Stimulated activated naive B cell treated with anti-CD40 and anti-IgM and Interleukin-4, amounts not matched to agents 10 μg/mL and 1 μg/mL and 100 μg/mL, for 72 hours (primary cell): ENCODE measurements around the gene HOXB8.
A peak's percentile ranks its signal among the peaks of the same experiment; 100 is the strongest.

Source experiments
- ATAC-seq, 2 donors: fragments of 150-1000 bp; cut with Tn5 transposase; replicated peaks; 2 replicates each; pipeline ENCODE4 v1.10.0; 2021; ENCODE audit warnings: moderate library complexity in 1 of 2
- DNase-seq: peaks from one replicate; pipeline ENCODE4 v3.0.0; 2021
- H3K27ac Mint-ChIP-seq: one replicate; pipeline ENCODE4 v1.8.0; 2022; ENCODE audit warnings: mild to moderate bottlenecking, mixed read lengths
- H3K27me3 Mint-ChIP-seq, 2 donors: one replicate each; pipeline ENCODE4 v1.8.0; 2022; ENCODE audit warnings: mixed read lengths in 2 of 2
- H3K36me3 Mint-ChIP-seq, 2 donors: one replicate each; pipeline ENCODE4 v1.8.0; 2022; ENCODE audit warnings: mixed read lengths in 2 of 2, mild to moderate bottlenecking in 1 of 2
- H3K4me1 Mint-ChIP-seq, 2 donors: one replicate each; pipeline ENCODE4 v1.8.0; 2022; ENCODE audit warnings: mixed read lengths in 2 of 2, mild to moderate bottlenecking in 1 of 2
- H3K4me3 Mint-ChIP-seq, 2 donors: one replicate each; pipeline ENCODE4 v1.8.0; 2022; ENCODE audit warnings: mild to moderate bottlenecking in 2 of 2, mixed read lengths in 2 of 2, moderate library complexity in 1 of 2
- H3K9me3 Mint-ChIP-seq, 2 donors: one replicate each; pipeline ENCODE4 v1.8.0; 2022; ENCODE audit warnings: mixed read lengths in 2 of 2, mild to moderate bottlenecking in 1 of 2

HOXB8 gene

GRCh38 chr17:48622857-48623256 is 7.8 kb upstream of the HOXB8 start:
- no peaks in the 10 kb centered on the region for H3K36me3 Mint-ChIP-seq
- H3K9me3 Mint-ChIP-seq = no peaks in the 10 kb centered on the region
- ATAC-seq = no peak
- no peak overlapping the region for H3K4me3 Mint-ChIP-seq
- DNase-seq = no peak
- no peak overlapping the region for H3K27ac Mint-ChIP-seq
- H3K27me3 Mint-ChIP-seq = peaks cover 71 to 95% of the 10 kb centered on the region in 2 donors
- H3K4me1 Mint-ChIP-seq = peaks cover 17 to 38% of the 10 kb centered on the region in 2 donors

GRCh38 chr17:48621410-48622392 is 6.6 kb upstream of the HOXB8 start:
- H3K9me3 Mint-ChIP-seq = no peaks in the 10 kb centered on the region
- no peak overlapping the region for H3K27ac Mint-ChIP-seq
- no peak for DNase-seq
- H3K27me3 Mint-ChIP-seq = peaks cover 73 to 95% of the 10 kb centered on the region in 2 donors
- ATAC-seq = no peak
- no peak overlapping the region for H3K4me3 Mint-ChIP-seq
- peaks cover 16 to 44% of the 10 kb centered on the region in 2 donors for H3K4me1 Mint-ChIP-seq
- H3K36me3 Mint-ChIP-seq = no peaks in the 10 kb centered on the region

- no peak overlapping the region for H3K4me3 Mint-ChIP-seq
- ATAC-seq (no peak), DNase-seq (no peak)
- no peaks in the 10 kb centered on the region for H3K36me3 Mint-ChIP-seq
- H3K27me3 Mint-ChIP-seq = peaks cover 71 to 94% of the 10 kb centered on the region in 2 donors
- H3K9me3 Mint-ChIP-seq = no peaks in the 10 kb centered on the region
- H3K4me1 Mint-ChIP-seq = peaks cover 12 to 34% of the 10 kb centered on the region in 2 donors
- H3K27ac Mint-ChIP-seq = no peak overlapping the region
Measured at GRCh38 chr17:48620461-48621139, 5.5 kb upstream of the HOXB8 start.

DNA sequence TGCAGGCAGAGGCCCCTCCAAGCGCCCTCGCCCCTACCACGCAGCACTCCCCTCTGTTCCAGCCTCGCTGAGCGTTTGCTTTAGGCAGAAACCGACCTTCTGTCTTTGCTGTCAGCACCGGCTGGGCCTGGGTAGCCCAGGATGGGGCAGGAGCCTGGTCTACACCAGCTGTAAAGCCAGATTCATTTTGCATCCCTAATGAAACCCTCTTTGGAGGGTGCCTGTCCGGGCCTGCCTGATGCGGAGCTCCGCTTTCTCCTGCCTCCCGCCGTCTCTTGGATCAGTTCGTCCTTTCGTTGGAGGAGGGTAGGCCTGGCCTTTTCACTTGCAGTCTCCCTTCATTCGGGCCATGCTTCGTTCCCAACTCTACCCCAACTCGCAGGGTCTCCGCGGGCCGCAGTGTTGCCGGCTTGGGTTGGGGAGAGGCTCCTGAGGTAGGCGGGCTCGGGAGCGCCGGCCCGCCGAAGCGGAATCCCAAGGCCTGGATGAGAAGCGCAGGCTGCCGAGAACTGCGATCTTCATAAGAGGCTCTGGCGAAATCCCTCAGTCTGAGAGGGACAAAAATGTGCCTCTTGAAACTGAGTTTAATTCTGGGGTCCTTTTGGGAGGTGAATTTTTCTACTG is 4.8 kb upstream of the HOXB8 start:
- H3K27me3 Mint-ChIP-seq = peaks cover 74 to 96% of the 10 kb centered on the region in 2 donors
- ATAC-seq = no peak
- no peak for DNase-seq
- H3K4me3 Mint-ChIP-seq = peak overlapping the region in 1 of 2 donors; percentile 49
- peaks cover 12 to 33% of the 10 kb centered on the region in 2 donors for H3K4me1 Mint-ChIP-seq
- H3K36me3 Mint-ChIP-seq = peaks cover 0 to 3% of the 10 kb centered on the region in 2 donors
- H3K9me3 Mint-ChIP-seq = no peaks in the 10 kb centered on the region
- H3K27ac Mint-ChIP-seq = peak overlapping the region; percentile 92

GRCh38 chr17:48618256-48618896 is 3.3 kb upstream of the HOXB8 start:
- peak; percentile 70 for DNase-seq
- peak; percentile 55 to 63 for ATAC-seq
- Mint-ChIP-seq H3K27me3 (peaks cover 85 to 97% of the 10 kb centered on the region in 2 donors), H3K4me1 (peaks cover 21 to 49% of the 10 kb centered on the region in 2 donors), H3K9me3 (no peaks in the 10 kb centered on the region), H3K36me3 (peaks cover 0 to 7% of the 10 kb centered on the region in 2 donors), H3K4me3 (peak overlapping the region; percentile 12 to 44), H3K27ac (peak overlapping the region; percentile 73)

DNA sequence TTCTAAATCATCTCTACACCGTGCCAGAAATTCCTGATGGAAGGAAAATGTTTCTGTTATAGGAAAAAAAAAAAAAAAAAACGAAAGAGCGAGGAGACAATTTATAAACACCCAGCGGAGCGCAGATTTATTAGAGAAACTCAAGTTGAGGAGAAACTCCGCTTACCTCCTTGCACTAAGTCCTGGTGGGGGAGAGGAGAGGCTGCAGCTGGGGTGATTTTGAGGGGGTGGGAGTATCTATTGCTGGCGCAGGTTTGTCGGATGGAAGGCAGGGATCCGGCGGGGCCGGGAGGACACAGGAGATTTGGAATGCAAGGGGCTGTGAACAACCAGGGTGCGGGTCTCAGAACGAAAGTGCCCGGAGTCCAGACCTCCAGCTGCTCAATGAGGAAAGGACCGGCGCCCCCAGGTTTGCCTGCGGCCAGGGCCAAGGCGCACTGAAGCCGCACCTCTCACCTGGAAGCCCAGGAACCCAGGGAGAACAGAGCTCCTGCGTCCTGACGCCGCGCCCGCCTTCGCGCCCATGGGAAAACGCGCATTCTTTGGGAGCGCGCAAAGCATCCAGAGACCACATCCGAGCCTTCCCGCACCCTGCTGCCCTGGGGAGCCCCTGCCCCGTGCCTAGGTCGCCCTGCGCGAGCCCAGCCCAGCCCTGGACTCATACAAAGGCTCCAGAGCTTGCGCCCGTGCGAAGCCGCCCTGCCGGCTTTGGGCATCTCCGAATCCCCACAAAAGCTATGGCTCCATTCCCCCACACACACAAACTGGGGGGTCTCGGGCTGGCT is 2.6 kb upstream of the HOXB8 start:
- no peak for ATAC-seq
- Mint-ChIP-seq H3K4me1 (peaks cover 25 to 56% of the 10 kb centered on the region in 2 donors), H3K27me3 (peaks cover 84 to 97% of the 10 kb centered on the region in 2 donors), H3K27ac (peak overlapping the region; percentile 73), H3K9me3 (no peaks in the 10 kb centered on the region), H3K4me3 (no peak overlapping the region), H3K36me3 (peaks cover 0 to 7% of the 10 kb centered on the region in 2 donors)
- no peak for DNase-seq

DNA sequence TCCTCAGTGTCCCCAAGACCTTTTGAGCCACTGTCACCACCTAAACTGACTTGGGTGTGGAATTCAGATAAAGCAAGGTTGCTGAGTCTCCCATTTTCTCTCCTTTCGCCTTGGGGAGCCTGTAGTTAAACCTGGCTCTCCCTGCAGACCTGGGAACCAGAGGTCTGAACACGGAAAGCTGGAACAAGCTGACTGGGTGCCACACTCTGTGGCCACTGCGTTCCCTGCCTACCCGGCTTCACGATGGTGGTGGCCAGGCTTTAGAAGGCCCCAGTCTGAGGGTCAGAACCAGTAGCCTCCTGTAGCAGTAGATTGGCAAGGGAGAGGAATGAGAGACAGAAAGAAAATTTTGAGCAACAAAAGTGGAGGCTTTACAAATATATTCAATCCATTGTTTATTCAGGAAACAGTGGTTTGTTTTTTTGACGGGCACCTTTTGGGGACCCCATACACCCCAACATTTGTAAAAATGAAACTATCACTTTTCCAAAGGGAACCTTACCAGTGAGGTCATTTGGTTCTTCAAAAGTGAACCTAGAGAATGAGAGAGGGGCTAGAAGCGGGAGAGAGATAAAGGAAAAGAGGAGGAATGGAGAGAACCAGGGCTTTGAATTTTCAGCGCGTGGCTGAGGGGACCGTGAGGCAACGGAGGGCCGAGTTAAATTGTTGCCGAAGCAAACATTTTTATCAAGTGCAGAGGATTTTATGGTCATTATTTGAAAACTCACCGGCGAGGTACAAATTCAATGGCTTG is 1.8 kb upstream of the HOXB8 start:
- ATAC-seq (no peak), DNase-seq (no peak)
- H3K4me3 Mint-ChIP-seq = peak overlapping the region in 1 of 2 donors; percentile 26
- H3K27me3 Mint-ChIP-seq = peaks cover 81 to 96% of the 10 kb centered on the region in 2 donors
- no peak overlapping the region for H3K27ac Mint-ChIP-seq
- H3K9me3 Mint-ChIP-seq = no peaks in the 10 kb centered on the region
- H3K4me1 Mint-ChIP-seq = peaks cover 29 to 64% of the 10 kb centered on the region in 2 donors
- peaks cover 0 to 7% of the 10 kb centered on the region in 2 donors for H3K36me3 Mint-ChIP-seq

GRCh38 chr17:48615963-48616716 is 1.0 kb upstream of the HOXB8 start:
- Mint-ChIP-seq H3K4me1 (peaks cover 34 to 71% of the 10 kb centered on the region in 2 donors), H3K4me3 (peak overlapping the region in 1 of 2 donors; percentile 29), H3K36me3 (peaks cover 0 to 7% of the 10 kb centered on the region in 2 donors), H3K9me3 (no peaks in the 10 kb centered on the region), H3K27ac (peak overlapping the region; percentile 81), H3K27me3 (peaks cover 81 to 96% of the 10 kb centered on the region in 2 donors)
- no peak for DNase-seq
- ATAC-seq = no peak

GRCh38 chr17:48613862-48614694 is 1.0 kb downstream of the HOXB8 start:
- Mint-ChIP-seq H3K36me3 (peaks cover 2 to 7% of the 10 kb centered on the region in 2 donors), H3K27me3 (peaks cover 72 to 96% of the 10 kb centered on the region in 2 donors), H3K4me1 (peaks cover 34 to 71% of the 10 kb centered on the region in 2 donors), H3K9me3 (no peaks in the 10 kb centered on the region), H3K27ac (peak overlapping the region; percentile 93), H3K4me3 (peak overlapping the region; percentile 76 to 78)
- no peak for ATAC-seq
- DNase-seq = no peak

- H3K9me3 Mint-ChIP-seq = no peaks in the 10 kb centered on the region
- H3K27ac Mint-ChIP-seq = peak overlapping the region; percentile 81
- H3K36me3 Mint-ChIP-seq = peaks cover 2 to 7% of the 10 kb centered on the region in 2 donors
- H3K4me3 Mint-ChIP-seq = peak overlapping the region; percentile 84 to 93
- DNase-seq (peak; percentile 25), ATAC-seq (peak; percentile 43 to 59)
- H3K27me3 Mint-ChIP-seq = peaks cover 73 to 96% of the 10 kb centered on the region in 2 donors
- peaks cover 30 to 61% of the 10 kb centered on the region in 2 donors for H3K4me1 Mint-ChIP-seq
Measured at GRCh38 chr17:48612854-48613691, 2.0 kb downstream of the HOXB8 start.

DNA sequence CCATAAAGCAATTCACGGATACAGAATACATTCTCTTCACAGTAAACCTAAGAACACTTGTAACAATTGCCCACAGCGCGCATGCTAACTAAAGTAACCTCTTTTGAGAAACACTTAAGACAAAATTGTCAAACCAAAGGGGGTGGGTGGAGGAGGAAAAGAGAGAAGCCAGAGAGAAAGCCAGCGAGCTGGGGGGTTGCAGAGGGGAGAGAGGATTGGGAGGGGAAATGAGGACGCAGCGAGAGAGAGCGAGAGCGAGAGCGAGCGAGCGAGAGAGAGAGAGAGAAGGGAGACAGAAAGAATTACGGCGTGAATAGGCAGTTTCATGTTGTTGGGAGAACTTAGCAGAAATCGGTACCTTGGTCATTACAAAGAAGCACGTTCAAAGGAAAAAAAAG is 2.6 kb downstream of the HOXB8 start:
- Mint-ChIP-seq H3K4me1 (peaks cover 30 to 57% of the 10 kb centered on the region in 2 donors), H3K27ac (peak overlapping the region; percentile 65), H3K27me3 (peaks cover 73 to 96% of the 10 kb centered on the region in 2 donors), H3K36me3 (peaks cover 2 to 7% of the 10 kb centered on the region in 2 donors), H3K4me3 (peak overlapping the region; percentile 84 to 93), H3K9me3 (no peaks in the 10 kb centered on the region)
- no peak for DNase-seq
- ATAC-seq = peak in 1 of 2 donors; percentile 3
